ENCODE results near the gene BTK.

DNA sequence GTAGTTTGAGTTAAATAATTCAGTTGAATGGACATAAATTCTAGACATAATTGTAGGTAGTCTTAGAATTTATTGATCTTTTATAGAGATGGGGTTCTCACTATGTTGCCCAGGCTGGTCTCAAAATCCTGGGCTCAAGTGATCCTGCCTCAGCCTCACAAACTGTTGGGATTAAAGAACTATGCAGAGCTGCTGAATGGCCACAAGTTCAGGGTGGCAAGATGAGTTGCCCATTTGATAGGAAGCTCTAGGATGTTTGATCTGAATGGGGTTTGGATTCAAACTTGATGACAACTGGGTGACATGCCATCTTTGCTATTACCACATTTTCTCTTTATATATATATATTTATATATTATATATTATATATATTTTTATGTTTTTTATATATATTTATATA is 8.4 kb upstream of the BTK start:
- TF ChIP-seq EZH2 (IDR thresholded peaks at IDR 0.05; ENCODE audit: borderline replicate concordance, low read depth, low read length, poor library complexity, severe bottlenecking), result no peak
- TF ChIP-seq, protein P1, sequence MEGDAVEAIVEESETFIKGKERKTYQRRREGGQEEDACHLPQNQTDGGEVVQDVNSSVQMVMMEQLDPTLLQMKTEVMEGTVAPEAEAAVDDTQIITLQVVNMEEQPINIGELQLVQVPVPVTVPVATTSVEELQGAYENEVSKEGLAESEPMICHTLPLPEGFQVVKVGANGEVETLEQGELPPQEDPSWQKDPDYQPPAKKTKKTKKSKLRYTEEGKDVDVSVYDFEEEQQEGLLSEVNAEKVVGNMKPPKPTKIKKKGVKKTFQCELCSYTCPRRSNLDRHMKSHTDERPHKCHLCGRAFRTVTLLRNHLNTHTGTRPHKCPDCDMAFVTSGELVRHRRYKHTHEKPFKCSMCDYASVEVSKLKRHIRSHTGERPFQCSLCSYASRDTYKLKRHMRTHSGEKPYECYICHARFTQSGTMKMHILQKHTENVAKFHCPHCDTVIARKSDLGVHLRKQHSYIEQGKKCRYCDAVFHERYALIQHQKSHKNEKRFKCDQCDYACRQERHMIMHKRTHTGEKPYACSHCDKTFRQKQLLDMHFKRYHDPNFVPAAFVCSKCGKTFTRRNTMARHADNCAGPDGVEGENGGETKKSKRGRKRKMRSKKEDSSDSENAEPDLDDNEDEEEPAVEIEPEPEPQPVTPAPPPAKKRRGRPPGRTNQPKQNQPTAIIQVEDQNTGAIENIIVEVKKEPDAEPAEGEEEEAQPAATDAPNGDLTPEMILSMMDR (conservative IDR thresholded peaks at IDR 0.05; ENCODE audit: low read depth, low read length), result no peak
